Erythroblast (primary cell): Measurements from ENCODE around the gene DUSP14.

Source experiments
- GATA1 ChIP-seq: IDR thresholded peaks from 2 replicates; pipeline ENCODE4 v1.6.1; 2011; ENCODE audit warnings: low read depth, mild to moderate bottlenecking, control low read depth, low read length, moderate library complexity
- POLR2A ChIP-seq: IDR thresholded peaks from 2 replicates; pipeline ENCODE4 v1.6.1; 2011; ENCODE audit warnings: mild to moderate bottlenecking, low read length

GRCh38 chr17:37478187-37478586 is 11.5 kb upstream of the DUSP14 start:
- TF ChIP-seq POLR2A = no peak
- TF ChIP-seq GATA1 = no peak
